Measurements from ENCODE around the gene MPV17L2. TPM values are rescaled to one million over a fixed set of nuclear protein-coding genes. Genes with fewer than 3 reads are reported as not detected.

The MPV17L2 gene
- total RNA-seq, 4 donors from 2014 or later: 13.8 to 30.7 (median 22.4) TPM

- H3K4me1 ChIP-seq: peaks cover 0 to 24% (median 4%) of the 10 kb centered on the region in 3 donors
- H3K9me3 ChIP-seq: no peaks in the 10 kb centered on the region
- H3K27ac ChIP-seq: peak overlapping the region in 3 of 4 donors; percentile 54 to 74 (median 61)
- H3K27me3 ChIP-seq: no peaks in the 10 kb centered on the region
- H3K4me3 ChIP-seq: no peak overlapping the region
- ATAC-seq: peak; percentile 12
- TF ChIP-seq CTCF (IDR thresholded peaks at IDR 0.05) (no peak), POLR2A (IDR thresholded peaks at IDR 0.05) (no peak), EP300 (IDR thresholded peaks at IDR 0.05) (no peak), POLR2AphosphoS5 (IDR thresholded peaks at IDR 0.05) (no peak)
- 11 to 39% methylated on average over 3 to 7 of the region's 16 CpGs for WGBS, 2 donors (ENCODE audit: low coverage in 1 of 2)
- H3K36me3 ChIP-seq: peaks cover 0 to 42% of the 10 kb centered on the region in 2 donors
Measured at GRCh38 chr19:18170714-18171255, 22.2 kb upstream of the MPV17L2 start.

GRCh38 chr19:18171605-18172327, 21.3 kb upstream of the MPV17L2 start:
- H3K4me1 ChIP-seq: peaks cover 0 to 24% (median 4%) of the 10 kb centered on the region in 3 donors
- no peaks in the 10 kb centered on the region for H3K27me3 ChIP-seq
- 78 to 86% methylated on average over 1 to 5 of the region's 8 CpGs for WGBS, 2 donors (ENCODE audit: low coverage in 1 of 2)
- no peak for ATAC-seq
- H3K9me3 ChIP-seq: no peaks in the 10 kb centered on the region
- H3K36me3 ChIP-seq: peaks cover 0 to 33% of the 10 kb centered on the region in 2 donors
- TF ChIP-seq CTCF (IDR thresholded peaks at IDR 0.05) (no peak), POLR2A (IDR thresholded peaks at IDR 0.05) (no peak), POLR2AphosphoS5 (IDR thresholded peaks at IDR 0.05) (no peak), EP300 (IDR thresholded peaks at IDR 0.05) (no peak)
- no peak overlapping the region for H3K4me3 ChIP-seq
- peak overlapping the region in 3 of 4 donors; percentile 37 to 74 (median 54) for H3K27ac ChIP-seq

GRCh38 chr19:18172331-18173053, 20.5 kb upstream of the MPV17L2 start:
- H3K27me3 ChIP-seq: no peaks in the 10 kb centered on the region
- H3K9me3 ChIP-seq: no peaks in the 10 kb centered on the region
- ATAC-seq: no peak
- peak overlapping the region in 3 of 4 donors; percentile 54 to 74 (median 66) for H3K27ac ChIP-seq
- H3K4me3 ChIP-seq: no peak overlapping the region
- H3K4me1 ChIP-seq: peaks cover 0 to 24% (median 4%) of the 10 kb centered on the region in 3 donors
- WGBS, 2 donors (ENCODE audit: low coverage in 1 of 2): no CpG with 5 or more reads among the region's 7 CpGs
- TF ChIP-seq EP300 (IDR thresholded peaks at IDR 0.05) (no peak), POLR2A (IDR thresholded peaks at IDR 0.05) (no peak), POLR2AphosphoS5 (IDR thresholded peaks at IDR 0.05) (no peak), CTCF (IDR thresholded peaks at IDR 0.05) (no peak)
- peaks cover 0 to 25% of the 10 kb centered on the region in 2 donors for H3K36me3 ChIP-seq

GRCh38 chr19:18173054-18173571, 19.9 kb upstream of the MPV17L2 start:
- TF ChIP-seq CTCF (IDR thresholded peaks at IDR 0.05) (no peak), POLR2A (IDR thresholded peaks at IDR 0.05) (no peak), POLR2AphosphoS5 (IDR thresholded peaks at IDR 0.05) (no peak), EP300 (IDR thresholded peaks at IDR 0.05) (no peak)
- H3K4me3 ChIP-seq: peak overlapping the region; percentile 46 to 75
- peaks cover 0 to 24% (median 4%) of the 10 kb centered on the region in 3 donors for H3K4me1 ChIP-seq
- peaks cover 0 to 19% of the 10 kb centered on the region in 2 donors for H3K36me3 ChIP-seq
- peak overlapping the region in 3 of 4 donors; percentile 54 to 74 (median 66) for H3K27ac ChIP-seq
- ATAC-seq: peak; percentile 29
- 22 to 31% methylated on average over 5 of the region's 18 CpGs for WGBS, 2 donors (ENCODE audit: low coverage in 1 of 2)
- H3K27me3 ChIP-seq: no peaks in the 10 kb centered on the region
- H3K9me3 ChIP-seq: no peaks in the 10 kb centered on the region
